Activated T-helper 1 cell treated with anti-CD3 and anti-CD28 coated beads, Interleukin-2, amount 50 U/mL, for 16 hours (primary cell): ENCODE results near the gene LAMTOR2.
"Not testable (repeated sequence)": the region's sequence is repeated elsewhere in the genome, so short reads cannot be mapped to it uniquely, and the experiment has no call there.

Experiments
- DNase-seq, 2 donors: peaks; one replicate each; pipeline ENCODE4 v3.0.0-alpha.2; 2020; ENCODE audit warnings: low read depth in 1 of 2, low spot score in 1 of 2

Gene LAMTOR2

DNA sequence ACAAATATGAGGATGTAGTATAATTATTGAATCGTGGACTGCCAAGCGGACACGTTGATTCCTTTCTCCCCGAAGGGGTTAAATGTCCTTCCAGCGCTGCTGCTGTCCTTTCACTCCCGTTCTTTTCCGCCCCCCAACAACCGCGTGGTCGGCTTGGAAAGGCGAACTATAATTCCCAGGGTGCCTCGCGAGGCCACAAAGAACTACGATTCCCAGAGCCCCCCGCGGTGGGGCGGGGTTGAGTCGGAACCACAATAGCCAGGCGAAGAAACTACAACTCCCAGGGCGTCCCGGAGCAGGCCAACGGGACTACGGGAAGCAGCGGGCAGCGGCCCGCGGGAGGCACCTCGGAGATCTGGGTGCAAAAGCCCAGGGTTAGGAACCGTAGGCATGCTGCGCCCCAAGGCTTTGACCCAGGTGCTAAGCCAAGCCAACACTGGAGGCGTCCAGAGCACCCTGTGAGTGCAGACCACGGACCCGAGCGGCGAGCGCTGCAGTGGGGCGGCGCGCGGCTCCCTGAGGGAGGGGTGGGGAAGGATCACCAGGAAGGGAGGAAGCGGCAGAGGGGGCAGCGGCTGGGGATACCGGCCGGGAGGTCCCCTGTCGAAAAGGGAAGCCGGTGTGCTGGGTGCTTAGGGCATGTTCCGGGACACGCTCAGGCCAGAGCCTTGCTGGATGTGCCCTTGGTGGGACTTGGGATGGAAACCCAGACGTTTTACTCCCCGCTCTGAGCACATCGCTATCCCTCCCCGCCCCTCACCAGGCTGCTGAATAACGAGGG, at the start of gene LAMTOR2:
TSS of gene LAMTOR2 (plus strand) at position 283 of the 781 bp plus-strand sequence. CDS start at position 391, 108 bp downstream.
- peak; percentile 90 to 91 for DNase-seq

DNA sequence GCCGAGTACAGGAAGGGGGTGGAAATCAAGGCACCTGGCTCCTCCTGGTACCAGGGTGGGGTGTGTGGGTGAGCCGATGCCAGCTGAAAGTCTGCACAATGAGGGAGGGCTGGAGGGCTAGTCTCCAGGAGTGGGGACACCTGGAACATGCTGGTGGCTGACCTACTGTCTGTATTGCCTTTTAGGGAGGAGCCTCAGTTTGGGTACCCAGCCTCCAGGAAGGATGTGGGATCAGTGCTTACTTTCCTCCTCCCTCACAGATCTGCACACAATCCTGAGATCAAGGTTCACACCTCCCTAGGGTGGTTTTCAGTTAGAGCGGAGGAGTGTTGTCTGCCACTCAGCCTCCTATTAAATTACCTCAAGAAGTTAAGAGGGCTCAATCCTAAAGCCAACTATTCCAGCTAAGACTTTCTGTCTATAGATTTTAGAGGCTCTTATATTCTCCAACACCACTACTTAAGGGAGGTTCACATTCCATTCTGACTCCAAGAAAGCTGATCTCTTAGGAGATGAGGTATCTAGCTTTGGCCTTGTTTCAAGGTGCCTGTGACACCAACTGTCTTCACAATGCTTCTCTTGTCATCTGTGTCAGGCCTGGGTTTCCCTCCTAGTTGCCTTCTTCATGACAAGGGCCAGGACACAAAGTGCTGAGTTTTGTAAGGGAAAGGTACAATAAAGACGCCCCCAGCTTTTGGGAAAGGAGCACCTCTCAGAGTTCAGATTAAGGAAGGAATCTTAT, 49.6 kb upstream of the LAMTOR2 start:
- DNase-seq, result no peak

DNA sequence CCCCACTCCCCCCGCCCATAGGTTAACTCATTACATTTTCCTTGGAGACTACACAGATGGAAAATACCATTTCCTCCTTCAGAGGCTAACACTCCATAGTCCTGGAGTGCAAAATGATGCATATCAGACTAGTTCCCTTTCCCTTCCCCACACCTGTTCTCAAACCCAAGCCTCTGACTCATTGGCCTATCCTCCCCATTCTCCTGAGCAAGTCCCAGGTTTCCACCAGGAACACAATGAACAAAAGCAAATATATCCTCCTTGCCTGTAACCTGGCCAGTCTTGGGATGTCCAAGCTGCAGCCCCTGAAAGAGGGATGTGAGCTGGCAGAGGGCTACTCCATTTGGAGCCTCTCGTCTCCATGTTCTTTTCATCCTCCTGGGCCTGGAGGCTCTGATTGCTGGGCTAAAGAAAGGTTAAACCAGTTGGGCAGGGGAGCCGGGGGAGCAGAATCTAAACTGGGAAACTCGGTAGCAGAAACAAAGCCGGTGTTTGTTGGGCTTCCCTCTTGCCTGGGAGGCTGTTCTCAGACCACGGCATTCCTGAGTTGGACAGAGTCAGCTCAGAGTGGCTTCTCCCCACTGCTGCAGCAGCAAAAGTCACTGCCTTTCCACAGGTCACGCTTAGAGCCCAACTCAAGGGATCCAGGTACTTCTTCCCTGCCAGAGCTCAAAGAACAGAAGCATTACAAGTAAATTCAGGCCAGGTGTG, 47.8 kb upstream of the LAMTOR2 start:
- DNase-seq, result no peak

DNA sequence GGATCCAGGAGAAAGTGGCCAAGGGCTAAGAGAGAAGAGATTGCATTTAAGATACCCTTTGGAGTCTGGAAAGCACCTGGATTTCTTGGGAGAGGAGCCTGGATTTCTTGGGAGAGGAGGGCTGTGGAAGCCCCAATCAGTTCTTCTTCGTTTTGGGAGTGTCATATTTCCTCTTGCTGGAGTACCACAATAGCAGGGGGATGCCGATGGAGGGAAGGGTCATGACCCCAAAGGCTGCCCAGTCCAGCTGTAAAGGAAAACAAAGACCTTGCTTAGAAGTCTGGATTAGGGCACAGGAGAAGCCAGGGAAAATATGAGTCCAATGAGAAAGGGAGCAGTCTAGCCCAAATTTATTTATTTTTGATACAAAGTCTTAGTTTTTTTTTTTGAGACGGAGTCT, 45.2 kb upstream of the LAMTOR2 start:
- no peak for DNase-seq

DNA sequence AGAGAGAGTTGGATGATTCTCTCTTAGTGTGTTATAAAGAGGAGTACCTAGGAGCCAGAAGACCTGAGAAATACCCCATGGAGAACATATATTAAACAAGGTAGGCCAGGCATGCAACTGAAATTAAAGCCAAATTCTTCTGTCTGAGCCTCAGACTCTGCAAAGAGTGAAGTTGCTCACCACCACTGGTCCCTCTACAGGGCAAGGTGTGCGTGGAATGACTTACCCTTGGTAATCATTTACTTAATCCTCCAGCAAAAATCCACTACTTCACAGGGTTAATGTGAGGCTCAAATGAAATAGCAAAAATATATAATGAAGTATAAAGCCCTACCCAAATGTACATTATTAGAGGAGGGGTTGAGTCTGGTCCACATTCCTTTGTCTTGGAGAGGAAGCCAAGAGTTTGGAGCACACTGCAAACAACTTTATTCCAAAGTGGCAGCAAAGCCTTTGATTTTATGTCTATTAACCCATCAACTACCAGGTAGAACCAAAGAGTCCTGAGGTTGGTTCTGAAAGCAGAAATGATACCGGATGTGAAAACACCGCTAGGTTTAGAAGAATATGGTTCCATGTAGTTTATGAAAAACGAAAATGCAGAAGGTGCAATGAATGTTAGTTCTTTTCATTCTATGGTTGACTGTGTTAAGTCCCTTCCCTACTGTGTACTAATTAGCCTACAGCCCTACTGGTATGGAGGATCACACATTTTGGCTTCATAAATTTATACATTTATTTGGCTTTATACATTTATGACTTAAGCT, 42.3 kb upstream of the LAMTOR2 start:
- DNase-seq, result no peak

DNA sequence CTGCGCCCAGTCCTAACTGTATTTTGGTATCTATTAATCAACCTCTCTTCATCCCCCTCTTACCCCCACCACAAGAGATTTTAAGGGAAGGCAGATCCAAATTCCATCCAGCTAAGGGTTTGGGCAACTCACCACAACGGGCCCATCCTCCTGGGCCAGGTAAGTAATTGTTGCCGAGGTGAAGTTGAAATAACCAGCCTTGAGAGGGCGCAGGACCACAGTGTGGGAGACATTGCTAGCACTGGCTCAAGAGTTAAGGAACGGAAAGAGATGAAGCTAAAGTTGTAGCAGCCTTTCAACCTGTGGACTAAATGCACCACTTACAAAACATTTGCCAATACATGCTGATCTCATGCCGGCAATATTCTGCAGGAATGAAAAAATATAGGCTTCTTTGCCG, 39.8 kb upstream of the LAMTOR2 start:
- DNase-seq, result no peak

DNA sequence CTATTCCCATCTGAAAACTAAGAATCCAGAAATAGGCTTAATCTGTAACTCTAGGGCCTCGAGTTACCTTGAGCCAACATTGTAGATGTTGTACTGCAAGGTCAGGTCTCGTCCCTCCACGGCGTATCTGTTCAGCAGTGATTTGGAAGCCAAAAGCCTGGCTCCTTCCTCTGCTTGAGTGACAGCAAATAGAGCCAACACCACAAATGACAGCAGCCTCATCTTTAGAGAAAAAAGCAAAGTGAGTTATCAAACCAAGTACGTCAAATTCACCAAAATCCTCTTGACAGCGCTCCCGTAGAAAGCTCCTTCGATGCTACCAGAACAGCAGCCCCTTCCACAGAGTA, 34.7 kb upstream of the LAMTOR2 start:
- no peak for DNase-seq

DNA sequence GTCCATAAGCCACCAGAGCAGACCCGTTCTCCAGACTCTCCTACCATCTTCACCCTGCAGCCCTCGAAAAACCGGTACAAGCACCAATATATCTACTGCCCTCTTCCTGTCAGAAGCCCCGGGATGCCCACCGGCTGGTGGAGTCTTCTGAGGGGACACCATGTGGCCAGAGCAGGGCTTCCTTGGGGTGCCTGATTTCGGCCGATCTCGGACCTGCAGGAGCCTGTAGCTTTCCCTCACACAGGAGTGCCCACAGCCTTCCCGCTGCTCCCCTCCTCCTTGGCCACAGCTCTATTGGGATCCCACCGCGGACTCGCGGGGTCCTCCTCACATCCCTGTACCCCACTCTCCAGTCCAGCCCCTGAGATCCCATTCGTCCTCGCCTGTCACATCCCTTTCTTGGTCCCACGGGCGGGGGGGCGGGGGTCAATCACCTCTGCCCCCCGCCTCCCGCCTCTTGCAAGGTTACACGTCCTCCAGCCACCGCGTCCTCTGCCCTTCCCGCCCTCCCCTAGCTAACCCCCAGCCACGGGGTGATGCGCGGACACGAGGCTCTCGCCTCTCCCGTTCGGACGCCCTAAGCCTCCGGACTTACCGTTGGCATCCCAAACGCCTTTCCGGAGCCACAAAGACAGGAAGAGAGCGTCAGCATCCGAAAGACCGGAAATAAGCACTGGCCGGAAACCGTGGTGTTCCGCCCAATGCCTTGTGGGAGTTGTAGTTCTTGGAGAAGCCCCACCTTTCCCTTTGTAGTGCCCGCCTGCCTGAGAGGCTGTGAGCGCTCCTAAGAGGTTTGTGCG, 34.1 kb upstream of the LAMTOR2 start, which contains the start of gene SSR2:
TSS of gene SSR2 (minus strand) at position 659 of the 800 bp plus-strand sequence. CDS start 784 bp downstream, outside the sequence.
- DNase-seq, result peak; percentile 63 to 77

DNA sequence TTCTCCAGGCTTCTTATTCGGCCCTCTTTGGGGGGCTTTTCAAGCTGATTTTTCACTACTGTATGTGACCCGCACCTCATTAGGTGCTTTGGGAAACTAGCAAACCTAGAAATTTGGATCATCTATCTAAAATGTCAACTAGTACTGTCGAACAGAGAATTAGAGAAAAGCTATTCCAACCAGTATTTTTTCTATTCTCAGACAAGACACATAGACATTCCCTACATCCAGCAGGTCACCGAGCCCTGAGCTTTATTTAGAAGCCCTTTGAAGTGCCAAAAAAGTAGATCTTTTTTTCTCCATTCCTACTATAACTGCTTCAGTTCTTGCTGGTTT, 33.5 kb upstream of the LAMTOR2 start:
- no peak for DNase-seq

DNA sequence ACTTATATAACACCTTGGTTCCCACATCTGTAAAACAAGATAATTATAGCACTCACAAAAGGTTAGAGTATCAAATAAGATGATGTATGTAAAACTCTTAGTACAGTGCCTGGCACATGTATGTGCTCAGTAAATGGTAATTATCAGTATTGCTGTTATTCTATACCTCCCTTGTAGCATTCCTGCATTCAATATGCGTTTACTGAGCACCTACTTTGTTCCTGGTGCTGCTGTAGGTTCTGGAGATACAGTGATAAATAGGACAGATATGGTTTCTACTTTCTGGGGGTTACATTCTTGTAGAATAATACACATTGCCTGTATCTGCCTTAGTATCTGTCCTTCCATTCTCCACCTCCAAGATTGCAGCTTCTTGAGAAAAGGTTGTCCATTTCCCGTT, 32.6 kb upstream of the LAMTOR2 start:
- no peak for DNase-seq

DNA sequence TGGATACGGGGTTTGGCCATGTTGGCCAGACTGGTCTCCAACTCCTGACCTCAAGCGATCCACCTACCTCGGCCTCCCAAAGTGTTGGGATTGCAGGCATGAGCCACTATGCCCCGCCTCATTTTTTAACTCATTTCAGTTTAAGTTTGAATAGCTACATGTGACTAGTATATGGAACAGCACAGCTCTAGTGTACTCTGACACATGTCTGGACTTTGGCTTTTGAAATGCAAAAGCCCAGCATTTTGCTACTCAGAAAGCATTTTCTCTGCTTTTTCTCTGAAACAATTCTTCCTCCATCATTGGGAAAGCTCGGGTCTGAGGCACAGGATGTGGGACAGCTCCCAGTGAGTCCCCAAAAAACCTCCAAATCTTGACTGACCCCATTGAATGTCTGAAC, 29.8 kb upstream of the LAMTOR2 start:
- no peak for DNase-seq

DNA sequence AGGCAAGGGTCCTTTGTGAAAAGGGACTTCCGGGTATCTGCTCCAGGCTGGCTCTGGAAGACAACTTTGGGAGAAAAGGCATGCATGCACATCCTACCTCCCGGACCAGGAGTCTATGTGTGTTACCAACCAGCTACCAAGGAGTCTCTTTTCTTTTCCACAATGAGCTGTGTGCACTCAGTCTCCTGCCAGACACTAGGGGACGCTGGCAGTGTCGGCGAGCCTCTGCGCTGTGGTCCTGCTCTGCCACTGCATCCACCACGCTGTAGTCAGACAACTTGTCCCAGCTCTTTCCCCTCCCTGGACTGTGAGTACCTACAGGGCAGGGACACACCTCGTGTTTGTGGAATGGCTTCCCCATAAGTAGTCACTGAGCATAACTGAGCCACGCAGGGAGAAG, 28.7 kb upstream of the LAMTOR2 start:
- no peak for DNase-seq

DNA sequence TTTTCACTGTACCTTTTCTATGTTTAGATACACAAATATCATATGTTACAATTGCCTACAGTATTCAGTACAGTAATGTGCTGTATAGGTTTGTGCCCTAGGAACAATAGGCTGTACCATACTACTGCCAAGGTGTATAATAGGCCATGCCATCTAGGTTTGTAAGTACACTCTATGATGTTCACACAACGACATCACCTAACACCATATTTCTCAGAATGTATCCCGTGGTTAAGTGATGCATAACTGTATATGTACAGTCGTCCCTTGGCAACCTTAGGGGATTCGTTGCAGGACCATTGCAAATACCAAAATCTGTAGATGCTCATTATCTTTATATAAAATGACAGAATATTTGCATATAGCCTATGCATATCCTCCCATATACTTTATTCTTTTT, 28.0 kb upstream of the LAMTOR2 start:
- DNase-seq, result no peak

DNA sequence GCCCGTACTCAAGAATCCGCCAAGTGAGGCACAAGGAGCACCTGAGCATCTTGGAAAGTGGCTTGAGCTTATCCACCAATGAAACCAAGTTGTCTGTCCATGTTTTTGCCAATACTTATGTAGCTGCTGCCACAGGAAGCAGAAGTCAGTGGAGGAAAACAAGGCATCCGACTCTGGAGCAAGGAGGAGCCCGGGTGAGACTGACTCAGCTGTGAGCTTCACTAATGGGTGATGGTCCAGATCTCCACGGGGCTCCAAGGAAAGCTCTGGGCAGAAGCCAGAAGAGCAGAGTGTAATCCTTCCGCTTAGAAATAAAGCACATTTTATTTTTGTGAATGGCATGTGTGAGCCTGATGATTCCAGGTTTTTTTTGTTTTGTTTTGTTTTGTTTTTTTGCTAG, 21.6 kb upstream of the LAMTOR2 start:
- no peak for DNase-seq

DNA sequence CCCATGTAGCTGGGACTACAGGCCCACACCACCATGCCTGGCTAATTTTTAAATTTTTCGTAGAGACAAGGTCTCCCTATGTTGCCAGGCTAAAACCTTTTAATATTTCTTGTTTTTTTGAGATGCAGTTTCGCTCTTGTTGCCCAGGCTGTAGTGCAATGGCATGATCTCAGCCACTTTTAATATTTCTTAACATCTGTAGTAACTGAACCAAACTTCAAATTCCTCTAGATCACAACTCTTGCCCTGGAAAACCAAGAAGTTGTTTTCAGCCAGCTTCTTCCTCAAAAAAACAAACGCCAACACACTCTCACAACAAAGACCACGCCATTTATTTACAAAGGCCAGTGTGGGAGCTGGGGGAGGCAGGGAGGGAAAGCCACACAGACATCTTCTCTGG, 19.6 kb upstream of the LAMTOR2 start:
- DNase-seq, result not testable (repeated sequence)

DNA sequence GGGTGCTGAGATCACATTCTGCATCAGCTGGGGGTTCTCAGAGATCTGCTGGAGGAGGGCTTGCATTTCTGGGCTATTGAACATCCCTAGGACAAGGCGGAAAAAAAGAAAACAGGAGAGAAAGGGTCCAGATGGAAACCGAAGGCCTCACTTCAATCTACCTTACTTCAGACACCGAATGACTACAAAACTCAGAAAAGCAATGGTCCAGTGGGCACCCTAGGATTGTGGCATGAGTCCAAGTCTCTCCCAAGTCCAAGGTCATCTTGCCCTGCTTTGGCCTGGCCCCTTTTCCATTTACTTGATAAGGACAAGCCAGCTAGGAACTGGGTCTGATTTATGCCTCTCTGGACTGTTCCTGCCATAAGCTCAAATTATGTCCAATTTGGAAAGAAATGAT, 11.8 kb upstream of the LAMTOR2 start:
- no peak for DNase-seq

DNA sequence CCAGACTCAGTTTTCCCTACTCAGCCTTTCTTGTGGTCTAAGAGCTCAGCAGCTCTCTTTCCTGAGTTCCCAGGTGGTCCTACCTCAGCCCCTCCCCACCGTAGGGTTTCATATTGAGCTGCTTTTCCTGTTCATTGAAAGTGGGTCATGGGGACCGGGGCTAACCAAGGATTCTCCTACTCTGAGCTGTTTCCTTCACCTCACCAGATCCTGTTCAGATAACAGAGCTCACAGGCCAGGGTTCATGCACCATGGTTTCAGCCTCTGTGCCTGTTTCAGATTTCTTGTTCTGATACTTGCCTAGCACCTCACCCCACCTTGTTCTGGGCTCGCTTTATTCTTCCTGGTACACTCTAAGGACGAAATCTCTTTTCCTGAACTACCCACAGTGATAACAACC, 9.5 kb upstream of the LAMTOR2 start:
- no peak for DNase-seq

DNA sequence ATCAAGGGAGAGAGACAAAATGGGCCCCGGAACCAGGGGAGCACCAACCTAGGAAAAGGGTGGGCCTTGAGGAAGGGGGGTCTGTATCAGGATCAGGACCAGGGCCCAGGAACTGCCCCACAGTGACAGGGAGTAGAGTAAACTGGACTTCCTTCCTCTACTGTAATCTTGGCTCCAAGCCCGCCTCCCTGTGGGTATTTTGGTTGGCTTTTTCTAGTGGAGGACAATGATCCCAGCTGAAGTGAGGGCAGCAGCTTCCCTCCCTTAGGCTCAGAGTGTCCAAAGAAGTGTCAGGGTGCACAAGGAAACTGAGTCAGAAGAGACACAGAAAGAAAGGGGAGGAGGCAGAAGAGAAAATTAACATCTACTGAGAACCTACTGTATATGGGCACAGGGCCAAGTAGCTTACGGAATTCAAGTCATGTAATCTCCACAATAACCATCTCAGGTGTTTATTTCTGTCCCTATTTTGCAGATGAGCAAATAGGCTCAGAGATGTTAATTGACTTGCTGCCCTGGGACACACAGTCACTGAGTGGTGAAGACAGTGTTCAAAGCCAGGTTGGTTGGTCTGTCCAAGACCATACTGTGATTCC, 5.8 kb upstream of the LAMTOR2 start:
- DNase-seq, result no peak

DNA sequence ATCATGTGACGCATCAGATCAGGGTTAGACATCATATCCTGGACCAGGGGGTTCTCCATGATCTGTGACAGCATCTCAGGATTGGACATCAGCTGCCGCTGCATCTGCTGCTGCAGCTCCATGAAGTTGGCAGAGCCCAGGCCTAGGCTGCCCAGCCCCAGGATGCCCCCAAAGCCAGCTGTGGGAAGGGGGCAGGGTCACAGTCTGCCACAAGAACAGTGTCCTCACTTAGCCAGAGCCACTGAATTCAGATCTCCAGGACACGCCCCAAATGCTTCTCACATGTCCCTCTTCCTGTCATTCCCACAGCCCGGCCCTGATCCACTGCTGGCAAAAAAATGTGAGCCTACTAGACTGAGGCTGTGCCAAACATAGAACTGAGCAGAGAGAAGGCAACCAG, 4.2 kb upstream of the LAMTOR2 start:
- DNase-seq, result no peak
